Measurements from ENCODE around the gene CPT1B. TPM values are rescaled to one million over a fixed set of nuclear protein-coding genes. Genes with fewer than 3 reads are reported as not detected.
A peak's percentile ranks its signal among the peaks of the same experiment; 100 is the strongest.

The CPT1B gene
- total and polyA plus RNA-seq, 2 of the 8 experiments (the other 6 are each of a cell fraction or from before 2014, with no cell fraction given): 34.2 to 36.2 TPM

DNA sequence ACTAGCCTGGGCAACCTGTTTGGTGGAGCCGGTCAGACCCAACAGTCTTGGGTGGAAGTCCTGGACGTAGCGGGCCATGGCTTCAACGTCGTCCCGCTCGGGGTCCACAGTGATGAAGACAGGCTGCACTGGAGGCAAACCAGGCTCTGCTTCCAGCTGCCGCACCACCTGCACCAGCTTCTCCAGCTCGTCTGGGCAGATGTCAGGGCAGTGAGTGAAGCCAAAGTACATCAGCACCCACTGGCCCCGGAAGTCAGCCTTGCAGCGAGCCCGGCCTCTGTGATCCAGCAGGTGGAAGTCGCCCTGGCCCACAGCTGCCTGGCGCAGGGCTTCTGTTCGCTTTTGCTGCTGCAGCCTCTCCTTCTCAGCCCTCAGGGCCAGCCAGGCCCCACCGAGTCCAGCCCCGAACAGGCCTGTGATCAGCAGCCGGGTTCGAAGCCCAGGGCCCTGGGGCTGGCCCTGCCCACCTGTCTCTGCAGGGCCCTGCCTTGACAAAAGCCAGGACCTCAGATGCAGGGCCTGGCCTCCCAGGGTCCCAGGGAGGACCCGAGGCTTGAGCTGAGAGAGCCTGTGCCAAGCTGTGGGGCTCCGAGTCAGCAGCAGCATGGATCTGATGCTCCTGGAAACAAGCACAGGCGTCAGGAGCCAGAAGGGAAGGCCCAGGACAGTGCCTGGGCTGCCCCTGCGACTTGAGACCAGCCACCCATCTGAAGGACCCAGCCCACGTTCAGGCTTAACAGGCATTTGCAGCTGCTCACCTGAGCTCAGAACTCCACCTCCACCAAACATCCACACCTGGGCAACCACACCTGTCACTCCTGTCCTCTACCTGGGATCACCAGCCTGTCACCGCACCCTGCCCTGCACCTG, 54.2 kb downstream of the CPT1B start:
- Histone ChIP-seq H2BK15ac (ENCODE audit: low read length) (no peak overlapping the region), H3K27ac (ENCODE audit: low read depth, low read length) (no peak overlapping the region), H2AK5ac (ENCODE audit: low read depth, low read length) (no peak overlapping the region), H3K56ac (replicated peaks; ENCODE audit: insufficient read length, low read depth, low read length) (no peak overlapping the region), H3K18ac (ENCODE audit: extremely low read depth, low read length) (no peak overlapping the region), H3K14ac (ENCODE audit: insufficient read length) (no peak overlapping the region), H2BK120ac (replicated peaks; ENCODE audit: low read depth, low read length) (no peak overlapping the region), H3K27me3 (replicated peaks in 1 of 4; ENCODE audit: control insufficient read depth in 3 of 4, extremely low read depth in 1 of 4, insufficient read depth in 3 of 4, low read length in 3 of 4) (peaks cover 8 to 24% (median 18%) of the 10 kb centered on the region in 4 experiments; a peak in 6 of 7 replicates), H3K4me3 (ENCODE audit: extremely low read depth in 1 of 4, insufficient read depth in 2 of 4, low read depth in 3 of 4, low read length in 4 of 4) (peak overlapping the region; percentile 63 to 78 (median 67); a peak in 5 of 8 replicates), H2BK20ac (ENCODE audit: low read length) (no peak overlapping the region), H3K9ac (replicated peaks in 1 of 4; ENCODE audit: extremely low read depth in 1 of 4, low read depth in 3 of 4, low read length in 3 of 4) (no peak overlapping the region), H3K79me1 (ENCODE audit: low read depth, low read length) (no peaks in the 10 kb centered on the region), H4K8ac (ENCODE audit: extremely low read depth, insufficient read depth, low read length) (0 out of 2 replicates have a peak overlapping the region, but pooled peaks have one; percentile 0), H4K5ac (ENCODE audit: insufficient read length, low read depth, low read length) (no peak overlapping the region), H3K79me2 (ENCODE audit: control insufficient read depth in 1 of 2, insufficient read depth in 2 of 2, low read length in 2 of 2) (no peaks in the 10 kb centered on the region), H2BK12ac (ENCODE audit: low read depth, low read length) (no peak overlapping the region), H3K4me2 (ENCODE audit: insufficient read depth in 1 of 2, low read depth in 2 of 2, low read length in 2 of 2) (peak overlapping the region; percentile 70 to 88), H3K4ac (replicated peaks; ENCODE audit: insufficient read length, low read depth, low read length) (no peak overlapping the region), H3K4me1 (replicated peaks in 1 of 4; ENCODE audit: control insufficient read depth in 3 of 4, insufficient read depth in 4 of 4, low read length in 3 of 4) (peaks cover 0 to 11% (median 6%) of the 10 kb centered on the region in 4 experiments; a peak in 5 of 7 replicates), H2AFZ (ENCODE audit: low read length) (no peak overlapping the region), H3K36me3 (ENCODE audit: control insufficient read depth in 2 of 4, insufficient read depth in 4 of 4, low read length in 3 of 4) (peaks cover 4 to 19% (median 16%) of the 10 kb centered on the region in 4 experiments; a peak in 7 of 8 replicates), H3K9me3 (ENCODE audit: insufficient read depth in 2 of 2, low read depth in 1 of 2, low read length in 1 of 2) (no peaks in the 10 kb centered on the region), H3K23ac (ENCODE audit: insufficient read length) (no peak overlapping the region), H4K91ac (replicated peaks; ENCODE audit: insufficient read length, low read length) (no peak overlapping the region), H3K23me2 (ENCODE audit: low read depth, low read length) (peaks cover 17% of the 10 kb centered on the region; the same call in 1 of the 2 replicates), H2BK5ac (ENCODE audit: low read depth, low read length) (no peak overlapping the region), H4K20me1 (replicated peaks in 1 of 2; ENCODE audit: control insufficient read depth in 1 of 2, insufficient read depth in 2 of 2, low read length in 2 of 2) (peaks cover 5 to 23% of the 10 kb centered on the region in 2 experiments)
- DNase-seq (ENCODE audit: low read depth in 1 of 2, low spot score in 2 of 2): no peak
- ChIA-PET CTCF (ENCODE audit: partially characterized antibody) (interaction anchor here (0.6 to 3.4 kb wide), 5 partner anchors 14 to 202 kb away, joined by 3 to 36 read pairs (median 5); no protein-coding TSS in a partner anchor), POLR2A (ENCODE audit: partially characterized antibody) (interaction anchor here (0.7 to 3.0 kb wide), 8 partner anchors 8 to 50 kb away, joined by 3 to 32 read pairs (median 6); partner anchors contain the start of genes LMF2, NCAPH2 and SYCE3)
- TF ChIP-seq CHD1 (IDR thresholded peaks at IDR 0.05; ENCODE audit: low read depth, low read length): no peak
- TF ChIP-seq POLR2A (IDR thresholded peaks at IDR 0.05; ENCODE audit: control extremely low read depth in 1 of 2, low read depth in 2 of 2, low read length in 2 of 2): 0 out of 3 replicates have a peak, but pooled peaks of 1 of the 2 experiments have one; percentile 5
- WGBS, 2 experiments (ENCODE audit: extremely low coverage in 1 of 2, insufficient coverage in 1 of 2, insufficient read length in 1 of 2, insufficient replicate concordance in 2 of 2, low coverage in 1 of 2, low lambda C conversion rate in 2 of 2, missing lambda C conversion rate in 1 of 2): 89% methylated on average over 25 of the region's 25 CpGs; no CpG with 5 or more reads in 1 of the 2 experiments
- no peak for FAIRE-seq
